H1 (cell line): ENCODE measurements around the gene MAP4K4. TPM values are rescaled to one million over a fixed set of nuclear protein-coding genes. Genes with fewer than 3 reads are reported as not detected.

ENCODE experiments used
- CTCF ChIA-PET: fragments of 300-600 bp; sonication (Branson Sonifier 250); formaldehyde crosslinking; loops from one replicate; lab custom pipeline; 2021; ENCODE audit not compliant: partially characterized antibody; lab: Charles Lee
- POLR2A ChIA-PET: fragments of 300-600 bp; sonication (Branson Sonifier 250); formaldehyde crosslinking; loops from one replicate; lab custom pipeline; 2021; ENCODE audit warnings: inconsistent platforms; ENCODE audit not compliant: partially characterized antibody; lab: Charles Lee
- DNase-seq, 2 experiments: peaks; one replicate each; pipeline versions ENCODE4 v3.0.0 to v3.0.0-alpha.2; 2010 to 2022; ENCODE audit warnings: low spot score in 2 of 2, low read depth in 1 of 2, mixed read lengths in 1 of 2
- FAIRE-seq: peaks from 2 replicates; lab custom pipeline; 2011; peaks lifted over from hg19 to GRCh38; lab: Jason Lieb, UNC
- H2AFZ ChIP-seq: 2 replicates; pipeline ENCODE4 v1.8.1; 2012; ENCODE audit warnings: low read length, inconsistent platforms
- H2AK5ac ChIP-seq: 2 replicates; pipeline ENCODE4 v1.6.1; 2013; ENCODE audit warnings: low read depth, low read length
- H2BK120ac ChIP-seq: replicated peaks from 2 replicates; pipeline ENCODE3; 2013; ENCODE audit warnings: low read depth, low read length, inconsistent platforms
- H2BK12ac ChIP-seq: 2 replicates; pipeline ENCODE4 v1.6.1; 2013; ENCODE audit warnings: low read depth, low read length
- H2BK15ac ChIP-seq: 2 replicates; pipeline ENCODE4 v1.6.1; 2013; ENCODE audit warnings: low read length
- H2BK20ac ChIP-seq: 2 replicates; pipeline ENCODE4 v1.6.1; 2013; ENCODE audit warnings: low read length
- H2BK5ac ChIP-seq: 2 replicates; pipeline ENCODE4 v1.6.1; 2013; ENCODE audit warnings: low read depth, low read length
- H3K14ac ChIP-seq: 2 replicates; pipeline ENCODE4 v1.6.1; 2013; ENCODE audit warnings: inconsistent platforms; ENCODE audit not compliant: insufficient read length
- H3K18ac ChIP-seq: 2 replicates; pipeline ENCODE4 v1.6.1; 2013; ENCODE audit warnings: low read length; ENCODE audit errors: extremely low read depth
- H3K23ac ChIP-seq: 2 replicates; pipeline ENCODE4 v1.6.1; 2013; ENCODE audit warnings: inconsistent platforms; ENCODE audit not compliant: insufficient read length
- H3K23me2 ChIP-seq: 2 replicates; pipeline ENCODE4 v1.6.1; 2013; ENCODE audit warnings: low read depth, low read length
- H3K27ac ChIP-seq: 2 replicates; pipeline ENCODE4 v1.6.1; 2011; ENCODE audit warnings: low read depth, low read length, inconsistent platforms
- H3K27me3 ChIP-seq, 4 experiments: replicated peaks in 1 of 4; 1 replicate in 1 of 4; 2 replicates in 3 of 4; pipeline versions ENCODE4 v1.6.1 to v1.8.1; 2011 to 2013; ENCODE audit warnings: low read length in 3 of 4, mild to moderate bottlenecking in 3 of 4, inconsistent platforms in 2 of 4, mixed read lengths in 2 of 4, moderate library complexity in 1 of 4; ENCODE audit not compliant: control insufficient read depth in 3 of 4, insufficient read depth in 3 of 4; ENCODE audit errors: extremely low read depth in 1 of 4
- H3K36me3 ChIP-seq, 4 experiments: 2 replicates each; pipeline versions ENCODE4 v1.6.1 to v1.8.1; 2011 to 2013; ENCODE audit warnings: mild to moderate bottlenecking in 4 of 4, low read length in 3 of 4, moderate library complexity in 2 of 4, control low read depth in 1 of 4, inconsistent platforms in 1 of 4; ENCODE audit not compliant: insufficient read depth in 4 of 4, control insufficient read depth in 2 of 4
- H3K4ac ChIP-seq: replicated peaks from 2 replicates; pipeline ENCODE3; 2013; ENCODE audit warnings: low read length, low read depth, mixed read lengths, inconsistent platforms; ENCODE audit not compliant: insufficient read length
- H3K4me1 ChIP-seq, 4 experiments: replicated peaks in 1 of 4; 1 replicate in 1 of 4; 2 replicates in 3 of 4; pipeline versions ENCODE4 v1.6.1 to v1.8.1; 2011 to 2013; ENCODE audit warnings: low read length in 3 of 4, inconsistent platforms in 2 of 4, mixed read lengths in 1 of 4; ENCODE audit not compliant: insufficient read depth in 4 of 4, control insufficient read depth in 3 of 4
- H3K4me2 ChIP-seq, 2 experiments: 2 replicates each; pipeline versions ENCODE4 v1.6.1 to v1.8.1; 2011 to 2013; ENCODE audit warnings: low read depth in 2 of 2, low read length in 2 of 2, control low read depth in 1 of 2, inconsistent platforms in 1 of 2, mild to moderate bottlenecking in 1 of 2; ENCODE audit not compliant: insufficient read depth in 1 of 2
- H3K4me3 ChIP-seq, 4 experiments: fragments of 200-600, 300-600 bp in 1 of 4; sonication (generic), shearing (Covaris generic), sonication (Bioruptor Twin) in 1 of 4; 2 replicates each; pipeline versions ENCODE4 v1.5.1 to v1.8.1; 2011 to 2016; ENCODE audit warnings: low read length in 4 of 4, low read depth in 3 of 4, control low read depth in 2 of 4, inconsistent platforms in 2 of 4, mild to moderate bottlenecking in 2 of 4, mixed read lengths in 1 of 4, moderate library complexity in 1 of 4; ENCODE audit not compliant: insufficient read depth in 2 of 4; ENCODE audit errors: extremely low read depth in 1 of 4
- H3K56ac ChIP-seq: replicated peaks from 2 replicates; pipeline ENCODE3; 2013; ENCODE audit warnings: low read depth, mild to moderate bottlenecking, mixed read lengths, low read length, inconsistent platforms; ENCODE audit not compliant: insufficient read length
- H3K79me1 ChIP-seq: 2 replicates; pipeline ENCODE4 v1.6.1; 2013; ENCODE audit warnings: low read depth, low read length, control low read depth
- H3K79me2 ChIP-seq, 2 experiments: 2 replicates each; pipeline versions ENCODE4 v1.6.1 to v1.8.1; 2012 to 2013; ENCODE audit warnings: low read length in 2 of 2, mild to moderate bottlenecking in 2 of 2, inconsistent platforms in 1 of 2; ENCODE audit not compliant: insufficient read depth in 2 of 2, control insufficient read depth in 1 of 2
- H3K9ac ChIP-seq, 4 experiments: replicated peaks in 1 of 4; 1 replicate in 1 of 4; 2 replicates in 3 of 4; pipeline versions ENCODE4 v1.6.1 to v1.8.1; 2011 to 2013; ENCODE audit warnings: low read depth in 3 of 4, low read length in 3 of 4, control low read depth in 2 of 4, mild to moderate bottlenecking in 2 of 4, moderate library complexity in 2 of 4, inconsistent platforms in 1 of 4; ENCODE audit errors: extremely low read depth in 1 of 4
- H3K9me3 ChIP-seq, 2 experiments: 2 replicates each; pipeline versions ENCODE4 v1.6.1 to v1.8.1; 2012 to 2013; ENCODE audit warnings: mild to moderate bottlenecking in 2 of 2, moderate library complexity in 2 of 2, control low read depth in 1 of 2, inconsistent platforms in 1 of 2, low read depth in 1 of 2, low read length in 1 of 2, mixed read lengths in 1 of 2; ENCODE audit not compliant: insufficient read depth in 2 of 2
- H4K20me1 ChIP-seq, 2 experiments: replicated peaks in 1 of 2; 2 replicates each; pipeline versions ENCODE3 to v1.8.1; 2011 to 2013; ENCODE audit warnings: inconsistent platforms in 2 of 2, low read length in 2 of 2, mild to moderate bottlenecking in 1 of 2; ENCODE audit not compliant: insufficient read depth in 2 of 2, control insufficient read depth in 1 of 2
- H4K5ac ChIP-seq: 2 replicates; pipeline ENCODE4 v1.6.1; 2013; ENCODE audit warnings: low read length, low read depth, mixed read lengths, inconsistent platforms; ENCODE audit not compliant: insufficient read length
- H4K8ac ChIP-seq: 2 replicates; pipeline ENCODE4 v1.8.0; 2013; ENCODE audit warnings: mild to moderate bottlenecking, moderate library complexity, low read length, inconsistent platforms; ENCODE audit not compliant: insufficient read depth; ENCODE audit errors: extremely low read depth
- H4K91ac ChIP-seq: replicated peaks from 2 replicates; pipeline ENCODE3; 2013; ENCODE audit warnings: low read length, mixed read lengths, inconsistent platforms; ENCODE audit not compliant: insufficient read length
- ATF2 ChIP-seq: IDR thresholded peaks from 2 replicates; pipeline ENCODE4 v1.6.1; 2012; ENCODE audit warnings: low read length, inconsistent platforms
- BRCA1 ChIP-seq: IDR thresholded peaks from 2 replicates; pipeline ENCODE4 v1.6.1; 2012; ENCODE audit warnings: low read depth, low read length, improper control_type of control experiment
- CHD1 ChIP-seq: IDR thresholded peaks from 2 replicates; pipeline ENCODE4 v1.6.1; 2012; ENCODE audit warnings: low read depth, low read length, improper control_type of control experiment
- GABPA ChIP-seq: IDR thresholded peaks from 2 replicates; pipeline ENCODE4 v1.6.1; 2011; ENCODE audit warnings: mild to moderate bottlenecking, low read length, moderate library complexity, borderline replicate concordance; ENCODE audit not compliant: insufficient read depth
- KDM1A ChIP-seq: fragments of 200-600, 300-600 bp; sonication (generic); IDR thresholded peaks from 2 replicates; pipeline ENCODE4 v1.7.1; 2016; ENCODE audit warnings: mild to moderate bottlenecking, low read length, borderline replicate concordance
- RBBP5 ChIP-seq: IDR thresholded peaks from 2 replicates; pipeline ENCODE4 v1.7.1; 2012; ENCODE audit warnings: low read depth, mild to moderate bottlenecking, inconsistent platforms, low read length, moderate library complexity, borderline replicate concordance
- RNF2 ChIP-seq: fragments of 200-900, 300-1000 bp; sonication (generic); IDR thresholded peaks from 2 replicates; pipeline ENCODE4 v1.7.1; 2016; ENCODE audit warnings: borderline replicate concordance, low read depth, mild to moderate bottlenecking, antibody characterized with exemption, low read length; ENCODE audit not compliant: poor library complexity, severe bottlenecking; ENCODE audit errors: missing control alignments
- SRF ChIP-seq: IDR thresholded peaks from 2 replicates; pipeline ENCODE4 v1.6.1; 2011; ENCODE audit warnings: mild to moderate bottlenecking, low read depth, low read length, moderate library complexity
- TAF7 ChIP-seq: optimal IDR thresholded peaks from 2 replicates; pipeline ENCODE3; 2011; ENCODE audit warnings: low read depth, mild to moderate bottlenecking, inconsistent platforms, low read length, moderate library complexity, borderline replicate concordance
- YY1 ChIP-seq: IDR thresholded peaks from 2 replicates; pipeline ENCODE4 v1.6.1; 2011; ENCODE audit warnings: low read depth, mild to moderate bottlenecking, low read length
- WGBS, 2 experiments: shearing (Covaris generic) in 1 of 2; methylation state at CpG; one replicate each; pipeline versions ENCODE4 v1.1.6 to v1.1.7; 2013 to 2015; ENCODE audit warnings: low lambda C conversion rate in 2 of 2, mixed read lengths in 2 of 2, inconsistent platforms in 1 of 2, low coverage in 1 of 2, missing lambda C conversion rate in 1 of 2; ENCODE audit not compliant: insufficient replicate concordance in 2 of 2, insufficient coverage in 1 of 2, insufficient read length in 1 of 2; ENCODE audit errors: extremely low coverage in 1 of 2, missing lambda C conversion rate in 1 of 2; 5-methylcytosine and 5-hydroxymethylcytosine counted together
- polyA plus RNA-seq, 7 experiments: library from polyadenylated mRNA; depleted of rRNA in 3 of 7; stranded (reverse) in 5 of 7; unstranded in 2 of 7; fragments of >200 nt in 5 of 7; fragments of 200-250 nt in 2 of 7; gene quantifications; 1 replicate in 5 of 7; 2 replicates in 1 of 7; 4 replicates in 1 of 7; pipeline versions ENCODE4 v1.2.1 to v1.2.3, GENCODE V29; 2011 to 2013; ENCODE audit warnings: missing spikeins in 2 of 7, mixed read lengths in 2 of 7
- total RNA-seq: library from RNA; stranded (reverse); fragmentation: NEBNext Ultra II Directional; extraction: Animal tissue kit (Norgen Biotek cat#: 25700); gene quantifications from 2 replicates; pipeline ENCODE4 v1.2.1, GENCODE V29; 2021

MAP4K4 gene
- total and polyA plus RNA-seq, 2 of the 8 experiments (the other 6 are each of a cell fraction or from before 2014, with no cell fraction given) = 53.2 to 138 TPM

- Histone ChIP-seq H3K4me3 (no peak overlapping the region), H3K18ac (no peak overlapping the region), H2BK12ac (no peak overlapping the region), H2BK5ac (no peak overlapping the region), H2AFZ (no peak overlapping the region), H2BK15ac (no peak overlapping the region), H3K4ac (no peak overlapping the region), H2BK120ac (no peak overlapping the region), H3K23ac (no peak overlapping the region), H3K79me2 (peaks cover 8 to 82% of the 10 kb centered on the region in 2 experiments), H3K14ac (no peak overlapping the region), H4K8ac (no peak overlapping the region), H3K36me3 (peaks cover 0 to 10% (median 6%) of the 10 kb centered on the region in 4 experiments; a peak in 4 of 8 replicates), H4K20me1 (peaks cover 2 to 14% of the 10 kb centered on the region in 2 experiments), H3K23me2 (no peaks in the 10 kb centered on the region), H4K91ac (no peak overlapping the region), H3K4me1 (peaks cover 0 to 22% (median 11%) of the 10 kb centered on the region in 4 experiments; a peak in 3 of 7 replicates), H3K27ac (no peak overlapping the region), H3K4me2 (no peak overlapping the region), H2BK20ac (no peak overlapping the region), H3K27me3 (no peaks in the 10 kb centered on the region), H4K5ac (no peak overlapping the region), H3K56ac (no peak overlapping the region), H3K79me1 (no peaks in the 10 kb centered on the region; the same call in 1 of the 2 replicates), H3K9ac (no peak overlapping the region), H2AK5ac (no peak overlapping the region), H3K9me3 (no peaks in the 10 kb centered on the region)
- TF ChIP-seq ATF2 (no peak), YY1 (no peak), TAF7 (no peak), KDM1A (no peak), CHD1 (no peak), BRCA1 (no peak), RNF2 (no peak), SRF (no peak), GABPA (no peak), RBBP5 (no peak)
- CTCF ChIA-PET = interaction anchor here (0.7 to 3.6 kb wide), 9 partner anchors 10 to 430 kb away, joined by 3 to 29 read pairs (median 5); no protein-coding TSS in a partner anchor
- FAIRE-seq = no peak
- POLR2A ChIA-PET = no interaction called here
- DNase-seq = no peak
- WGBS, 2 experiments = 91% methylated on average over 3 of the region's 3 CpGs; no CpG with 5 or more reads in 1 of the 2 experiments
Measured at GRCh38 chr2:101821059-101821805, 123.7 kb downstream of the MAP4K4 start.
